Activated naive CD4-positive, alpha-beta T cell treated with Interleukin-2 at 50 U/mL for 16 hours (primary cell): ENCODE measurements around the gene LGALS9.
"Not testable (repeated sequence)": the region's sequence is repeated elsewhere in the genome, so short reads cannot be mapped to it uniquely, and the experiment has no call there.

Experiments
- DNase-seq: peaks from one replicate; pipeline ENCODE4 v3.0.0-alpha.2; 2020

LGALS9 gene

GRCh38 chr17:27603880-27604794 is 26.9 kb upstream of the LGALS9 start:
- DNase-seq, result no peak

GRCh38 chr17:27605409-27605808 is 25.6 kb upstream of the LGALS9 start:
- no peak for DNase-seq

- DNase-seq, result no peak
These were observed 23.4 kb upstream of the LGALS9 start for GRCh38 chr17:27607521-27608091.

- DNase-seq, result no peak
These were observed 22.4 kb upstream of the LGALS9 start for GRCh38 chr17:27608328-27609230.

GRCh38 chr17:27609611-27610303 is 21.2 kb upstream of the LGALS9 start:
- no peak for DNase-seq

GRCh38 chr17:27610304-27610677 is 20.7 kb upstream of the LGALS9 start:
- no peak for DNase-seq

- DNase-seq, result no peak
These were observed 18.7 kb upstream of the LGALS9 start for GRCh38 chr17:27612160-27612770.

GRCh38 chr17:27613433-27613832 is 17.6 kb upstream of the LGALS9 start:
- DNase-seq, result no peak

- no peak for DNase-seq
These were observed 15.9 kb upstream of the LGALS9 start for GRCh38 chr17:27615121-27615520.

- DNase-seq, result no peak
These were observed 14.6 kb upstream of the LGALS9 start for GRCh38 chr17:27616414-27616813.

GRCh38 chr17:27618417-27618816 is 12.6 kb upstream of the LGALS9 start:
- no peak for DNase-seq

GRCh38 chr17:27620721-27621120 is 10.3 kb upstream of the LGALS9 start:
- no peak for DNase-seq

GRCh38 chr17:27621536-27621935 is 9.5 kb upstream of the LGALS9 start:
- DNase-seq, result no peak

GRCh38 chr17:27621942-27622559 is 8.9 kb upstream of the LGALS9 start:
- DNase-seq, result no peak

GRCh38 chr17:27622986-27623385 is 8.0 kb upstream of the LGALS9 start:
- DNase-seq, result no peak

GRCh38 chr17:27623614-27624013 is 7.4 kb upstream of the LGALS9 start:
- DNase-seq, result no peak

- no peak for DNase-seq
These were observed 6.4 kb upstream of the LGALS9 start for GRCh38 chr17:27624539-27624938.

GRCh38 chr17:27625856-27626255 is 5.1 kb upstream of the LGALS9 start:
- DNase-seq, result no peak

- DNase-seq, result no peak
These were observed 3.5 kb upstream of the LGALS9 start for GRCh38 chr17:27627514-27627913.

- no peak for DNase-seq
These were observed 2.6 kb upstream of the LGALS9 start for GRCh38 chr17:27628376-27628775.

GRCh38 chr17:27629260-27629659 is 1.7 kb upstream of the LGALS9 start:
- DNase-seq, result not testable (repeated sequence)

GRCh38 chr17:27631411-27631760 is 398 bp downstream of the LGALS9 start:
- DNase-seq, result no peak
